ENCODE results near the gene RIPPLY2. TPM values are rescaled to one million over a fixed set of nuclear protein-coding genes. Genes with fewer than 3 reads are reported as not detected.
A peak's percentile ranks its signal among the peaks of the same experiment; 100 is the strongest.
"Not testable (repeated sequence)": the region's sequence is repeated elsewhere in the genome, so short reads cannot be mapped to it uniquely, and the experiment has no call there.

Gene RIPPLY2, protein sequence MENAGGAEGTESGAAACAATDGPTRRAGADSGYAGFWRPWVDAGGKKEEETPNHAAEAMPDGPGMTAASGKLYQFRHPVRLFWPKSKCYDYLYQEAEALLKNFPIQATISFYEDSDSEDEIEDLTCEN
- not detected for polyA plus RNA-seq (2012; ENCODE audit: low read depth, missing spikeins)

DNA sequence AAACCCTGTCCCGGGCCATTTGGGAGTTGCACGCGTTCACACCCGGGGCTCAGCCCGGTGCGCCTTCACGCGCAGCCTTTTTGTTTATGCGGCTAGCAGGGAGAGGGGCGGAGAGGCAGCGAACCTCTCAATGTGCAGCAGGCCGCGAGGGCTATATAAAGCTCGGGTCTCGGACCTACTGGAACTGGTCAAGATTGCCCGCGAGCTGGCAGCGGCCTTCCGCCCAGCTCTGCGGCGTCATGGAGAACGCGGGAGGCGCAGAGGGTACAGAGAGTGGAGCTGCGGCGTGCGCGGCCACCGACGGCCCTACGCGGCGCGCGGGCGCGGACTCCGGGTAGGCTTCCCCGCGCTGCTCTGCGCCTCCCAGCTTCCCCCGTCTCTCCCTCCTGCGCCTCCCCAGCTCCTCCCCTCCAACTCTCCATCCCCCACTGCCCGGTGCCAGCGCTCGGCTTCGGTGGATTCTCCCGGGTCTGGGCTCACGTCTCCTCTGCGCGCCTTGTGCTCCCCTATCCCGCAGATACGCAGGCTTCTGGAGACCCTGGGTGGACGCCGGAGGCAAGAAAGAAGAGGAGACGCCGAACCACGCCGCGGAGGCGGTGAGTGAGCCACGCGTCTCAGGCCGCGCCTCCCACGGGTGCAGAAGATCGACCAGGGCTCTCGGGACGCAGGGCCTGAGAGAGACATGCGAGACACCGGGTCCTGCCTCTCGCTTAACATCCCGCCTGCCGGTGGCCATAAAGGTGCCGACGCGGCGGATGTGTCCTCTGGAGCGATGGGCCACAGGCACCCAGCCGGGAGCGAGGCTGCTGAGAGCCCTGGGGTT, at the start of gene RIPPLY2:
Gene RIPPLY2, plus strand, starts transcription at position 183 of the 823 bp plus-strand sequence. Its CDS starts 57 bp downstream, at position 240.
- TF ChIP-seq SPI1 (IDR thresholded peaks at IDR 0.05; ENCODE audit: low read depth, low read length) (no peak), POLR2AphosphoS5 (IDR thresholded peaks at IDR 0.05; ENCODE audit: low read depth, low read length) (no peak), POLR2A (IDR thresholded peaks at IDR 0.05; ENCODE audit: low read depth, low read length) (no peak), PAX5 (IDR thresholded peaks at IDR 0.05; ENCODE audit: insufficient read depth, low read length, severe bottlenecking) (no peak), TAF1 (IDR thresholded peaks at IDR 0.05; ENCODE audit: low read depth, low read length) (no peak), POU2F2 (IDR thresholded peaks at IDR 0.05; ENCODE audit: low read depth, low read length) (no peak)
- DNase-seq (ENCODE audit: insufficient read length, low spot score) = no peak
- peak; percentile 31 for FAIRE-seq

DNA sequence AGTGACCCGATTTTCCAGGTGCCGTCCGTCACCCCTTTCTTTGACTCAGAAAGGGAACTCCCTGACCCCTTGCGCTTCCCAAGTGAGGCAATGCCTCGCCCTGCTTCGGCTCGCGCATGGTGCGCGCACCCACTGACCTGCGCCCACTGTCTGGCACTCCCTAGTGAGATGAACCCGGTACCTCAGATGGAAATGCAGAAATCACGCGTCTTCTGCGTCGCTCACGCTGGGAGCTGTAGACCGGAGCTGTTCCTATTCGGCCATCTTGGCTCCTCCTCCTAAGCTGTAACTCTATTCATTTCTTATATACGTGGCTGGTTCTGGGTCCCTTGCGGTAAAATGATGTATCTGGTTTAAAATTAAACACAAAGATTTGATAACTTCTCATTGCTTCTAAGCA, 49.7 kb upstream of the RIPPLY2 start:
- FAIRE-seq; DNase-seq (ENCODE audit: insufficient read length, low spot score): not testable (repeated sequence)

DNA sequence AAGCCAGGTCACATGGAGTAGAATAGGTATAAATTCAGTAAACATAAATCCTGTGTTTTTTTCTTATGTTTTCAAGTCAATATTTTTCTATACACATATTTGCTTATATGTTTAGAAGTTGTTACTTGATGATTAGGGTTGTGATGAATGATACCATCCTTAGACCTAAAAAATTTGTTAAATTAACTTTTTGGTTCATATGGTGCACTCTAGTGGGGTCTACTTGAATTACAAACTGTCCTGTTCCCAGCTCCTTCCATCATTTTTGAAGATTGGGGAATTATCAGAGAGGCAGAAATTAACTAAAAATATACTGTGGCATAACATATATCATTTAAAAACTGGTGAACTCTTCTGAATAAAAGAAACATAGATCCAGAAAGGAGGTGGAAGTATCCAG, 48.3 kb upstream of the RIPPLY2 start:
- TF ChIP-seq PAX5 (IDR thresholded peaks at IDR 0.05; ENCODE audit: insufficient read depth, low read length, severe bottlenecking) = no peak
- no peak for TF ChIP-seq TAF1 (IDR thresholded peaks at IDR 0.05; ENCODE audit: low read depth, low read length)
- TF ChIP-seq POU2F2 (IDR thresholded peaks at IDR 0.05; ENCODE audit: low read depth, low read length) = no peak
- TF ChIP-seq SPI1 (IDR thresholded peaks at IDR 0.05; ENCODE audit: low read depth, low read length) = no peak
- no peak for TF ChIP-seq POLR2AphosphoS5 (IDR thresholded peaks at IDR 0.05; ENCODE audit: low read depth, low read length)
- TF ChIP-seq POLR2A (IDR thresholded peaks at IDR 0.05; ENCODE audit: low read depth, low read length) = no peak
- DNase-seq (ENCODE audit: insufficient read length, low spot score) = no peak
- no peak for FAIRE-seq

DNA sequence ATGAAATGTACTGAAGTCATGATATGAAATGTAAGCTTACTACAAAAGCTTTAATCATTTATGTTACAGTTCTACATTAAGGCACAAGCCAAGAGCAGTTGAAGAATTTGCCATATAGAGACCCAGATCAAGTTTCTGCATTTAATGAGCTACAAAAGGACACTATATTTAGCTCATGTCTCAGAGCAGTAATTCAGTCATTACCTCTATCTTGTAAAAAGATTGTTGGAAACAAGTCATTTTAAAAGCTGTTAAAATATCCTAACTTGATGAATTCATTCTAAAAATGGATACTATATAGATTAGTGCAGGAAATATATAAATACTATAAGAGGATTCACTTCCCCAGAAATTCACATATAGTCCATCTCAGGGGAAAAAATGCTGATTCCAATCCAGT, 45.2 kb upstream of the RIPPLY2 start:
- DNase-seq (ENCODE audit: insufficient read length, low spot score) (no peak), FAIRE-seq (no peak)
- TF ChIP-seq POLR2AphosphoS5 (IDR thresholded peaks at IDR 0.05; ENCODE audit: low read depth, low read length) (no peak), PAX5 (IDR thresholded peaks at IDR 0.05; ENCODE audit: insufficient read depth, low read length, severe bottlenecking) (no peak), POLR2A (IDR thresholded peaks at IDR 0.05; ENCODE audit: low read depth, low read length) (no peak), SPI1 (IDR thresholded peaks at IDR 0.05; ENCODE audit: low read depth, low read length) (no peak), POU2F2 (IDR thresholded peaks at IDR 0.05; ENCODE audit: low read depth, low read length) (no peak), TAF1 (IDR thresholded peaks at IDR 0.05; ENCODE audit: low read depth, low read length) (no peak)

DNA sequence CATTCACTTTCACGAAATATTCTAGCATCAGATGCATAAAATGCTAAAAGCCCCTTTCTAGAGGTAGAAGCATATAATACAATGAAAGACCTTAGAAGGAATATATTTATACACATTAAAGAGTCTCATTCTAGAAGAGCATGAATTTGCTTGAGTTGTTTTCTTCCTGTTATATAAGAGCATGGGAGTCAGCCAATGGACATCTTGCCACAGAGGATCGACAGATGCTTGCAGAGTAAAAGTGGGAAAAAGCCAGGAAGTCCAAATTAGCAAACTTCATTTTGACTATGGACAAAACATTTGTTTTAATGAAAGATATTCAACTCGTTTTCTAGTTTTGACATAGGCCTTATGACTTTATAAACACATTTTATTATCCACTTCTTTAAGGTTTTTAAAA, 44.2 kb upstream of the RIPPLY2 start:
- no peak for FAIRE-seq
- no peak for DNase-seq (ENCODE audit: insufficient read length, low spot score)
- no peak for TF ChIP-seq POLR2AphosphoS5 (IDR thresholded peaks at IDR 0.05; ENCODE audit: low read depth, low read length)
- TF ChIP-seq POU2F2 (IDR thresholded peaks at IDR 0.05; ENCODE audit: low read depth, low read length) = no peak

DNA sequence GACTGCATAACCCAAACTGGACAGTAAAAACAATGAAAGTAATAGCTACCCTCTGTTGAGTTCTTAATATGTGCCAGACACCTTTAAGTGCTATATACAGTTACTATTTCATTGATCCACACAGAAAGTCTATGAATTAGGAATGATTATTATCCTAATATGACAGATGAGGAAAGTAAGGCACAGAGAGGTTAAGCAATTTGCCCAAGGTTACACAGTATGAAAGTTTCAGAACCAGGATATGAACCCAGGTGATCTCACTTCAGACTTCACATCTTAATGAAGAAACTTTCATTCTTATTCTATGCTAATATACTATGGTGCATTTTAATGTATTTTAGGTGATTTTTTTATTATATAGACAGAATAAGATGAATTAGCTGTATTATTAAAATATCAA, 40.6 kb upstream of the RIPPLY2 start:
- DNase-seq (ENCODE audit: insufficient read length, low spot score) (no peak), FAIRE-seq (no peak)
- TF ChIP-seq TAF1 (IDR thresholded peaks at IDR 0.05; ENCODE audit: low read depth, low read length) = no peak
- no peak for TF ChIP-seq POLR2AphosphoS5 (IDR thresholded peaks at IDR 0.05; ENCODE audit: low read depth, low read length)
- no peak for TF ChIP-seq SPI1 (IDR thresholded peaks at IDR 0.05; ENCODE audit: low read depth, low read length)
- no peak for TF ChIP-seq POLR2A (IDR thresholded peaks at IDR 0.05; ENCODE audit: low read depth, low read length)
- no peak for TF ChIP-seq PAX5 (IDR thresholded peaks at IDR 0.05; ENCODE audit: insufficient read depth, low read length, severe bottlenecking)
- TF ChIP-seq POU2F2 (IDR thresholded peaks at IDR 0.05; ENCODE audit: low read depth, low read length) = no peak

DNA sequence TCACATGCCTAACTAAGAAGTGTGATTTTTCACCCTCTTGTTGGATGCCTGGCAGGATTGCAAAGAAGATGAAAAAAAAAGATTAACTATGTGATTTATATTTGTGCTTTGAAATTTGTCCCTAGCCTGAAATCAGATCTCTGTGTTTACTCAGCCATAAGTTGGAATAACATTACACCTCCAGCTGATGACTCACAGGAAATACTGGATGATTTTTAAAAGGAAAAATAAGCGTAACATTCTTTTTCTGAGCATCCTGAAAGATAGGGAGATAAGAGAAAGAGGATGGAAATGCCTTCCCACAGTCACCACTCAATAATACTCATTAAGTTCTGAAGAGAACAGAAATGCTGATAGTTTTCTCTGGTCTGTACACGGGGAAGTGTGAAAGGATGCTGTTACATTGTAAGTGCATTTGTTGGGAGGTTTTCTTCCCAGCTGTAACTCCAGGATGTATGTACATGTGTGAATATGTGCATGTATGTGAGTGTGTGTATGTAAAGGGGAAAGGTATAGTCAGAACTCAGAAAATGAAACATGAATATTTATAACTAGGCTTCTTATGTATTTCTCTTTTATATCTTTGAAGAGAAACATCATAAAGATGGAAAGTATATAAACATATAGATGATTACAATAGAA, 37.4 kb upstream of the RIPPLY2 start:
- DNase-seq (ENCODE audit: insufficient read length, low spot score) (no peak), FAIRE-seq (no peak)
- no peak for TF ChIP-seq POU2F2 (IDR thresholded peaks at IDR 0.05; ENCODE audit: low read depth, low read length)
- TF ChIP-seq PAX5 (IDR thresholded peaks at IDR 0.05; ENCODE audit: insufficient read depth, low read length, severe bottlenecking) = no peak
- no peak for TF ChIP-seq TAF1 (IDR thresholded peaks at IDR 0.05; ENCODE audit: low read depth, low read length)
- no peak for TF ChIP-seq POLR2AphosphoS5 (IDR thresholded peaks at IDR 0.05; ENCODE audit: low read depth, low read length)

DNA sequence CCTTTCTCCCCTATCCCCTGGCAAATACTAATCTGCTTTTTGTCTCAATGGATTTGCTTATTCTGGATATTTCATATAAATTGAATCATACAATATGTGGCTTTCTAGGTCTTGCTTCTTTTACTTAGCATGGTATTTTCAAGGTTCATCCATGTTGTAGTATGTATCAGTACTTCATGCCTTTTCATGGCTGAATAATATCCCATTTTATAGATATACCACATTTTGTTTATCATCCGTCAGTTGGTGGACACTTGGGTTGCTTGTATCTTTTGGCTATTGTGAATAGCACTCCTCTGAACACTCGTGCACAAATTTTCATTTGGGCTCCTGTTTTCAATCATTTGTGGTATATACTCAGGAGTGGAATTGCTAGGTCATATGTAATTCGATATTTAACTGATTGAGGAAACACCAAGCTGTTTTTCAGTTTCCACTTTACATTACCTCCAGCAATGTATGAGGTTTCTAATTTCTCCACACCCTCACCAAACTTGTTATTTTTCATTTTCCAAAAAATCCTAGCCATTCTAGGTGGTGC, 30.5 kb upstream of the RIPPLY2 start:
- TF ChIP-seq PAX5 (IDR thresholded peaks at IDR 0.05; ENCODE audit: insufficient read depth, low read length, severe bottlenecking) = no peak
- no peak for TF ChIP-seq POLR2A (IDR thresholded peaks at IDR 0.05; ENCODE audit: low read depth, low read length)
- TF ChIP-seq TAF1 (IDR thresholded peaks at IDR 0.05; ENCODE audit: low read depth, low read length) = no peak
- no peak for TF ChIP-seq SPI1 (IDR thresholded peaks at IDR 0.05; ENCODE audit: low read depth, low read length)
- TF ChIP-seq POU2F2 (IDR thresholded peaks at IDR 0.05; ENCODE audit: low read depth, low read length) = no peak
- TF ChIP-seq POLR2AphosphoS5 (IDR thresholded peaks at IDR 0.05; ENCODE audit: low read depth, low read length) = no peak
- DNase-seq (ENCODE audit: insufficient read length, low spot score) (no peak), FAIRE-seq (no peak)

DNA sequence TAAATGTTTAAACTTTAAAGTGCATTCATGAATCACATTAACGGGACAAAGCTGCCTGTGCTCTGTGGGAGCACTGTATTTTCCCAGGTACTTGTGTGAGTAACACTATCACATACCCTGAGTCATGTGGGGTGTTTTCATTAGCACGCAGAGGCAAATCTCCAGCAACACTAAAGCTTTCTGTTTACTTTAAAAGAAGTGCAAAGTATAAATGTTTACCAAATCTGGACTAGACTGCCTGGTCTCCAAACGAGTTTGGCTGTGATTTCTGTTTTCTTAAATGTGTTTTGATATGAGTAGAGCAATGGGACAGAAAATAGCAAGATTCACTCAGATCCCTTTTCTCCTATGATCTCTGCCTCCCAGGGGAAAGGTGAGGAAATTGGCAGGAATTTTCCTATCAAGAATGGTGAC, 28.8 kb upstream of the RIPPLY2 start:
- TF ChIP-seq SPI1 (IDR thresholded peaks at IDR 0.05; ENCODE audit: low read depth, low read length) (no peak), TAF1 (IDR thresholded peaks at IDR 0.05; ENCODE audit: low read depth, low read length) (no peak), POU2F2 (IDR thresholded peaks at IDR 0.05; ENCODE audit: low read depth, low read length) (no peak), PAX5 (IDR thresholded peaks at IDR 0.05; ENCODE audit: insufficient read depth, low read length, severe bottlenecking) (no peak), POLR2A (IDR thresholded peaks at IDR 0.05; ENCODE audit: low read depth, low read length) (no peak)
- DNase-seq (ENCODE audit: insufficient read length, low spot score) (no peak), FAIRE-seq (no peak)
